GM19455 (cell line): ENCODE results near the gene ST3GAL3.
"Not testable (repeated sequence)": the region's sequence is repeated elsewhere in the genome, so short reads cannot be mapped to it uniquely, and the experiment has no call there.

Experiments
- ATAC-seq: cut with Tn5 transposase; IDR thresholded peaks from one replicate; pipeline ENCODE4 v1.9.1; 2021; ENCODE audit not compliant: unreplicated experiment

ST3GAL3 gene

GRCh38 chr1:43817304-43817939, 110.1 kb downstream of the ST3GAL3 start:
- ATAC-seq: no peak

- no peak for ATAC-seq
These were observed 111.4 kb downstream of the ST3GAL3 start for GRCh38 chr1:43818691-43819090.

- ATAC-seq: no peak
These were observed 112.0 kb downstream of the ST3GAL3 start for GRCh38 chr1:43819357-43819756.

GRCh38 chr1:43821471-43821870, 114.1 kb downstream of the ST3GAL3 start:
- ATAC-seq: no peak

GRCh38 chr1:43822040-43822690, 114.8 kb downstream of the ST3GAL3 start:
- ATAC-seq: no peak

- no peak for ATAC-seq
These were observed 117.5 kb downstream of the ST3GAL3 start for GRCh38 chr1:43824795-43825194.

- no peak for ATAC-seq
These were observed 121.2 kb downstream of the ST3GAL3 start for GRCh38 chr1:43828574-43828973.

GRCh38 chr1:43830802-43831201, 123.5 kb downstream of the ST3GAL3 start:
- no peak for ATAC-seq

GRCh38 chr1:43831851-43832250, 124.5 kb downstream of the ST3GAL3 start:
- no peak for ATAC-seq

GRCh38 chr1:43832255-43832654, 124.9 kb downstream of the ST3GAL3 start:
- ATAC-seq: peak; percentile 51

GRCh38 chr1:43832998-43833397, 125.7 kb downstream of the ST3GAL3 start:
- ATAC-seq: no peak

GRCh38 chr1:43833902-43834279, 126.6 kb downstream of the ST3GAL3 start:
- not testable (repeated sequence) for ATAC-seq

- no peak for ATAC-seq
These were observed 127.1 kb downstream of the ST3GAL3 start for GRCh38 chr1:43834280-43835081.

- no peak for ATAC-seq
These were observed 128.0 kb downstream of the ST3GAL3 start for GRCh38 chr1:43835082-43836021.

GRCh38 chr1:43836267-43836951, 129.1 kb downstream of the ST3GAL3 start:
- ATAC-seq: no peak

- no peak for ATAC-seq
These were observed 131.7 kb downstream of the ST3GAL3 start for GRCh38 chr1:43839056-43839455.

GRCh38 chr1:43841321-43842174, 134.2 kb downstream of the ST3GAL3 start:
- ATAC-seq: no peak

- no peak for ATAC-seq
These were observed 134.8 kb downstream of the ST3GAL3 start for GRCh38 chr1:43842175-43842498.

GRCh38 chr1:43843684-43844083, 136.3 kb downstream of the ST3GAL3 start:
- no peak for ATAC-seq

- no peak for ATAC-seq
These were observed 136.8 kb downstream of the ST3GAL3 start for GRCh38 chr1:43844114-43844513.
